ENCODE data around the gene HOXA6. TPM values are rescaled to one million over a fixed set of nuclear protein-coding genes. Genes with fewer than 3 reads are reported as not detected.

Gene HOXA6
- total and polyA plus RNA-seq, 2 of the 4 experiments (the other 2 are of a cell fraction), result 1.4 to 1.8 TPM

DNA sequence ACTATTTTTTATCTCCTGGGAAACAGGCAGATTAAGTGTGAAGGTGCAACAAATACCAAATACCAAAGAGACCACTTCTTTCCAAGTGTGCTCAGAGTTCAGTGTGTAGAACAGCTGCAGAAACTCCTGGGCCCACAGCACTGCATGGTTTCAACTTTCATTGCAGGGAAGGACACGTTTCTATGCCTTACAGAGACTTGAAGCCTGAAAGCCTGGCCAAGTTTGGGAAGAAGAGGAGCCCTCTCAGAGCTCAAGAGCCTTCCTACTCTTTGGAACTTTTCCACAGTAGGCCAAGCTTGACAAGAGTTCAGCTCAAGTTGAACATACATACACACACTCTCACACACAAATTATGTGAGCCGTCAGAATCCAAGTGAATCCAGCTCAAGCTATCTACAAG, 19.5 kb downstream of the HOXA6 start:
- intact Hi-C loops (cut with micrococcal nuclease) (loop anchor here (2.0 kb wide), 1 partner anchor 31 kb away; no protein-coding TSS in a partner anchor), dilution Hi-C loops (cut with HindIII; ENCODE audit: low sequenced_read_pairs, unreplicated experiment) (no loop called here), in situ Hi-C loops (cut with MboI; ENCODE audit: low sequenced_read_pairs) (no loop called here)
- Histone ChIP-seq H4K5ac (ENCODE audit: low read depth, low read length) (no peak overlapping the region), H3K4ac (ENCODE audit: low read depth, low read length) (peak overlapping the region; percentile 3; the same call in 1 of the 2 replicates), H3K56ac (ENCODE audit: extremely low read depth, insufficient read depth, low read length) (no peak overlapping the region), H3K36me3 (ENCODE audit: control insufficient read depth, insufficient read depth, low read length) (peaks cover 3% of the 10 kb centered on the region; the same call in 1 of the 2 replicates), H4K91ac (ENCODE audit: insufficient read depth, low read depth, low read length) (no peak overlapping the region), H3K9me3 (ENCODE audit: control insufficient read depth, insufficient read depth, low read length) (no peaks in the 10 kb centered on the region), H3K27me3 (ENCODE audit: control insufficient read depth, insufficient read depth, low read length) (no peaks in the 10 kb centered on the region), H3K79me1 (ENCODE audit: low read depth in 1 of 2, low read length in 2 of 2) (peaks cover 20 to 48% of the 10 kb centered on the region in 2 experiments), H3K27ac (ENCODE audit: insufficient read depth, low read length) (peak overlapping the region; percentile 33; the same call in 1 of the 2 replicates), H3K9ac (ENCODE audit: low read depth, low read length) (no peak overlapping the region; the same call in 1 of the 2 replicates), H2AK9ac (replicated peaks; ENCODE audit: low read depth, low read length, poor library complexity) (no peak overlapping the region), H2BK15ac (ENCODE audit: low read depth, low read length) (no peak overlapping the region), H4K8ac (ENCODE audit: low read depth in 2 of 2, low read length in 2 of 2) (no peak overlapping the region), H4K20me1 (ENCODE audit: insufficient read depth, low read length) (no peaks in the 10 kb centered on the region), H3K9me1 (ENCODE audit: insufficient read depth, low read length) (peaks cover 7% of the 10 kb centered on the region), H2AK5ac (ENCODE audit: low read depth, low read length) (peak overlapping the region; percentile 19), H2AFZ (replicated peaks; ENCODE audit: low read length, poor library complexity) (no peak overlapping the region), H3K18ac (ENCODE audit: low read depth, low read length) (no peak overlapping the region), H3K23ac (ENCODE audit: low read depth, low read length) (peak overlapping the region; percentile 51), H2BK20ac (ENCODE audit: low read depth, low read length) (no peak overlapping the region), H2BK120ac (ENCODE audit: low read depth, low read length) (0 out of 2 replicates have a peak overlapping the region, but pooled peaks have one; percentile 9), H3K4me1 (ENCODE audit: control insufficient read depth, insufficient read depth, low read length) (peaks cover 28% of the 10 kb centered on the region), H3K4me3 (ENCODE audit: insufficient read depth, low read depth, low read length) (no peak overlapping the region), H3K4me2 (ENCODE audit: low read depth, low read length) (peak overlapping the region; percentile 10; the same call in 1 of the 2 replicates), H2BK5ac (ENCODE audit: low read depth, low read length, poor library complexity, severe bottlenecking) (no peak overlapping the region), H3K14ac (replicated peaks; ENCODE audit: low read depth, low read length) (no peak overlapping the region; the same call in 1 of the 2 replicates)
- WGBS, 2 experiments (ENCODE audit: extremely low coverage in 2 of 2, insufficient read length in 1 of 2), result 17% methylated on average over 1 of the region's 2 CpGs; no CpG with 5 or more reads in 1 of the 2 experiments
- ChIA-PET CTCF (interaction anchor here (1.0 kb wide), 1 partner anchor 17 kb away, joined by 4 read pairs; no protein-coding TSS in a partner anchor), POLR2A (ENCODE audit: unreplicated experiment) (no interaction called here)
- ATAC-seq (ENCODE audit: low read depth), result no peak
- peak; percentile 78 for DNase-seq
- TF ChIP-seq MAFK (IDR thresholded peaks at IDR 0.05; ENCODE audit: low read depth, low read length) (no peak), ELK1 (IDR thresholded peaks at IDR 0.05; ENCODE audit: borderline replicate concordance, low read depth, low read length) (no peak), FOS (IDR thresholded peaks at IDR 0.05; ENCODE audit: low read depth, low read length) (no peak), RAD21 (IDR thresholded peaks at IDR 0.05; ENCODE audit: low read length) (no peak)
- BruUV-seq (replicated peaks), result no TSS peak
